DMS 273 (cell line): ENCODE results near the gene IL12RB2.

ENCODE experiments used
- DNase-seq: peaks from one replicate; lab custom pipeline; 2025; ENCODE audit not compliant: unreplicated experiment; lab: John Stamatoyannopoulos, UW

The IL12RB2 gene

GRCh38 chr1:67347688-67348472 is 40.2 kb downstream of the IL12RB2 start:
- DNase-seq: peak; percentile 76

DNA sequence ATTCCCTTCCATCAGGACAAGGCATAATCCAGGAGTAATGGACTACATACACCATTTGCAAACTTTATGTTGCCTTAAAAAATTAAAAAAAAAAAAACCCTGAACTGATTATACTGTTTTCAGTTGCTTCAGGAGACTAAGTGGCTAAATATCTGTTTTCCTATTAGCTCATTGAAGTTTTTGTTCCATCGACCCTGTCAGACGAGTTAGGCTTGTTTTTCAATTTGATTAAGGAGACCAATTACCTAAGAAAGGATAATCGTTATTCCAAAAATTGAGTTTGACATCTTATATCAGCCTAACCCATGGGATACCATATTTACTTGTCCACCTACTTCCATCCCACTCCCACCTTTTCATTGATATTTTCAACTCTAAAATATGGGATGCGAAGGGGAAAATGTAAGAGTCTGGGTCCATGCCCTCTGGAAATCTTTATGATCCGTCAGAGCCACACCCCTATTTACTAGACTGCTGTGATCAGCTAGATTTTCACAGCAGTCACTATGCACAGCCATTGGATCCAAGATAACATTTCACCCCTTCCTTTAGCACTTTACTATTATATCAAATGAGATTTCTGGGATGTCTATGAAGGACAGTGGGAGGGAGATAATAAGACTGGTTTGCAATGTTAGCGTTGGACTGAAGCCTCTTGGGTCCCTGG is 41.0 kb downstream of the IL12RB2 start:
- DNase-seq: no peak

- DNase-seq: no peak
Observed at GRCh38 chr1:67350783-67351182, 43.1 kb downstream of the IL12RB2 start.

GRCh38 chr1:67352211-67352610 is 44.5 kb downstream of the IL12RB2 start:
- no peak for DNase-seq

GRCh38 chr1:67355745-67356424 is 48.2 kb downstream of the IL12RB2 start:
- no peak for DNase-seq

DNA sequence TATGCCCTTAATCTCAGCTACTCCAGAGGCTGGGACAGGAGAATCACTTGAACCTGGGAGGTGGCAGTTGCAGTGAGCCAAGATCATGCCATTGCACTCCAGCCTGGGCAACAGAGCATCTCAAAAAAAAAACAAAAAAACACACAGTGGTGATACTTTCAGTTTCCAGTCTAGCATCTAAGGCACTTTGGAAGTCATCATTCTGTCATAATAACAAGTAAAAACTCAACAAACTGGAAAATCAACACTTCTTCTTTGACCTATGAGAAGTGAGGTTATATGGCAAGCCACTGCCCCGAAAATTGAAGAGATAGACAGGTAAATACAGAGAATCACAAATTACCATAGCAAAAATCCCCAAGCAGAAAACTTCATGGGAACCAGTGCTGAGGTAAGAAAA is 51.9 kb downstream of the IL12RB2 start:
- no peak for DNase-seq

DNA sequence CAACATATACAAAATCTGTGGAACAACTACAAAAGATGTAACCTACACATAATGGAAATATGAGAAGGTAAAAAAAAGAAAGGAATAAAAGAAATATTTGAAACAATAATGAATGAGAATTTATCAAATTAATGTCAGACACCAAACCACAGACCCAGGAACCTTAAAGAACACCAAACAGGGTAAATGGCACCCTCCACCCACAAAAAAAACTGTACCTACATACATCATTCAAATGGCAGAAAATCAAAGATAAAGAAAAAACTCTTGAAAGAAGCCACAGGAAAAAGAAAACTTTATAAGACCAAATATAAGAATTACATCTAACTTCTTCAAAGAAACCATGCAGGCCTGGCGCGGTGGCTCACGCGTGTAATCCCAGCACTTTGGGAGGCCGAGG is 54.0 kb downstream of the IL12RB2 start:
- DNase-seq: no peak

GRCh38 chr1:67367370-67368045 is 59.8 kb downstream of the IL12RB2 start:
- peak; percentile 93 for DNase-seq

GRCh38 chr1:67368046-67368514 is 60.4 kb downstream of the IL12RB2 start:
- no peak for DNase-seq

- no peak for DNase-seq
Observed at GRCh38 chr1:67371043-67371442, 63.4 kb downstream of the IL12RB2 start.

- DNase-seq: no peak
Observed at GRCh38 chr1:67371681-67372080, 64.0 kb downstream of the IL12RB2 start.

DNA sequence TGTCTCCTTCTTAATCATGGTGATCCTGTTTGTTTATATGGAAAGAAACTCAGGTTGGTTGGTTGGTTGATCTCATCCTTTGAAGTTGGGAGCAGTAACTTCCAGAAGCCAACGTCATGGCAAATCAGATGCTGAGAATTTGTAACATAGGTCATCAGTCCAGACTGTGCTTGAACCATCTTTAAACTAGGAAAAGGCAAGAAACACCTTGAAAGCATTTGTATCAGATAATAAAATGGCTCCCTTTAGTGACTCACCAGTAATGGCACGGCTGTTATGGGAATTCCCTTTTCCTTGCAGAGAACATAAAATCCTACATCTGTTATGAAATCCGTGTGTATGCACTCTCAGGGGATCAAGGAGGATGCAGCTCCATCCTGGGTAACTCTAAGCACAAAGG is 64.5 kb downstream of the IL12RB2 start:
- DNase-seq: no peak

DNA sequence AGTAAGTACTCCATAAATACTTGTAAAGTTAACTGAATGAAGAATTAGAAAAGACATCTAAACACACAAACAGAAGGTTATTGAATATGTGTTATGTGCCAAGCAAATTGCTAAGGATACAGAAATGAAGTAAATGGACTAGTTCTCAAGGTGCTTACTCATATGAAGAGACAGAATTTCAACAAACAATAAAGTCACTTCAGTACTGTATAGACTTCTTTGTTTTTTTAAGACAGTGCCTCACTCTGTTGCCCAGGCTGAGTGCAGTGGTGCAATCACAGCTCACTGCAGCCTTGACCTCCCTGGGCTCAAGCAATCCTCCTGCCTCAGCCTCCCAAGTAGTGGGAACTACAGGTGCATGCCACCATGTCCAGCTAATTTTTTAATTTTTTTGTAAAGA is 65.2 kb downstream of the IL12RB2 start:
- DNase-seq: no peak

DNA sequence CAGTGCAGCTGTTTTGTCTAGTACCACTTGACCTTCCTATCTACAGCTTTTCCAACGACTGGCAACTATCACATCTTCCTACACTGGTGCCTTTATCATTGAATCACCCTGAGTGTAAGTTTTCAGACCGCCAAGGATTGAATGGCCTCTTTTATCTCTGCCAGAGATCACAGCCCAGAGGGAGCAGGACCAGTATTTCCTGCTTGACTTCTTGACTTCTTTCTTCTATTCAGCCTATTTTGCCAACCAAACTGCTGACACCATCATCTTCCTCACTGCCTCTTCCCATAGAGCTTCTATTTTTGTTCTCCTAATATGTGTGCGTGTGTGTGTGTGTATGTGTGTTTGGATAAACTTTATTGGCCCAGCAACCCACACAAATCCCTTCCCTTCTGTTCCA is 68.7 kb downstream of the IL12RB2 start:
- DNase-seq: no peak

- DNase-seq: no peak
Observed at GRCh38 chr1:67377253-67377652, 69.6 kb downstream of the IL12RB2 start.

DNA sequence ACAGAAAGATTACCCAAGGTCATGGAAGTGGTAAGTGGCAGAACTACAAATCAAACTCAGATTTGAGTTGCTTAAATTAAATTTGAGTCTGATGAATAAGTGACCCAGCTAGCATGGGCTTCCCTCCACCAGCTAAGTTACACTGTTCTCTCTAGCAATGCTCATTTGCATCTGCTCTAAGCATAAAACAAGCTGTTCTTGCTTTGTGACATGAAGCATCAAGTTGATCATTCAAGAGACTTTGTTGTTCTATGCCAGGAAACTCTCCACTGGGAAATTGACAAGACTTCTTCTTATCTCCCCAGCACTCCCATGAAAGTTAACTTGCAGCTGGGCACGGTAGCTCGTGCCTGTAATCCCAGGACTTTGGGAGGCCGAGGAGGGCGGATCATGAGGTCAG is 73.5 kb downstream of the IL12RB2 start:
- DNase-seq: no peak

GRCh38 chr1:67382292-67382691 is 74.6 kb downstream of the IL12RB2 start:
- DNase-seq: peak; percentile 13

- DNase-seq: no peak
Observed at GRCh38 chr1:67383999-67384638, 76.4 kb downstream of the IL12RB2 start.

DNA sequence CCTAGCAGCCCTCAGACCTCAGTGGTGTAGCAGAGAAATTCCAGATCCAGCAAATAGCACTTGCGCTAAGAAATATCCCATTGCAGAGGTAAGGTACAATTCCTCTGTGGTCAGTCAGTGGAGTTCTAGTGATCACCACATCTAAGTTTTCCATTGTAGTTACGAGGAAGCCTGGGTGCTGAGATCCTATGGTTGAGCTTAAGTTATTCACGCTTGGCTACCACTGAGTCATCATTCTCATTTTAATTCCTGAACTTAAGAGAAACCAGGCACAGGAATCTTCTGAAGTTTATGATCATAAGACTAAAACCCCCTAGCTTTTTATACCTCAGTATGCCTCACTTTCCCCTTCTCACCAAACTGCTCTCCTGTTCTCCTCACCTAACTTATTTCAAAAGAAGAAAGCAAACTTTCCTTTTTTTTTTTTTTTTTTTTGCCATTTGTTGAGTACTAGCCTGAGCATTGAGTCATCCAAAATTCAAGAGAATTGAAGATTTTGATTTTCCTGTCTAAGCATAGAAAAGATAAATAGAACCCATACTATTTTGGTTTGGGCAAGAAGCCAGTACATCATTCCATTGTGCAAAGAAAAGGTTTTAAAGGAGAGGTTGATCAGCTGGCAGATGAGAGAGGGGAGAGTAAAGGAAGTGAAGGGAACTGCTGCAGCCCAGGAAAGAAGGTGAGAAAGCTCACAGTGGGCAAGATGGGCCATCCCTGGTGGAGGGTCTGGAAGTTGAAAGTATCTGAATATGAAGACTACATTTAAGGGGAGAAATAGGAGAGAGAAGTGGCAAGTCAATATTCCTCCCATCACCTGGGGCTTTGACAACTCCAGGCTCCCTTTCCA is 82.6 kb downstream of the IL12RB2 start:
- DNase-seq: no peak

- no peak for DNase-seq
Observed at GRCh38 chr1:67393240-67393639, 85.6 kb downstream of the IL12RB2 start.
